Stomach (tissue), 9 donors: Measurements from ENCODE around the gene METTL17. TPM values are rescaled to one million over a fixed set of nuclear protein-coding genes. Genes with fewer than 3 reads are reported as not detected.

Experiments used
- DNase-seq, 2 donors: peaks; one replicate each; pipeline versions ENCODE4 v3.0.0 to v3.0.0-alpha.2; 2013 to 2019
- H3K27ac ChIP-seq, 5 donors: fragments of 200-600 bp in 4 of 5; sonication (generic) in 4 of 5; one replicate each; pipeline ENCODE4 v1.5.1; 2013 to 2019; ENCODE audit warnings: mild to moderate bottlenecking in 1 of 5, moderate library complexity in 1 of 5
- H3K27me3 ChIP-seq, 3 donors: fragments of 200-600 bp; sonication (generic); one replicate each; pipeline ENCODE4 v1.5.1; 2017 to 2019; ENCODE audit warnings: mixed run types in 1 of 3
- H3K36me3 ChIP-seq, 4 donors: fragments of 200-600 bp; sonication (generic); 1 replicate in 3 of 4; 2 replicates in 1 of 4; pipeline ENCODE4 v1.5.1; 2016 to 2019
- H3K4me1 ChIP-seq, 4 donors: fragments of 200-600 bp; sonication (generic); one replicate each; pipeline ENCODE4 v1.5.1; 2016 to 2019
- H3K4me3 ChIP-seq, 4 donors: fragments of 200-600 bp; sonication (generic) in 3 of 4; one replicate each; pipeline ENCODE4 v1.5.1; 2016 to 2019; ENCODE audit warnings: mild to moderate bottlenecking in 1 of 4
- H3K9me3 ChIP-seq, 4 donors: fragments of 200-600 bp; sonication (generic); one replicate each; pipeline ENCODE4 v1.5.1; 2016 to 2019
- EP300 ChIP-seq: sonication (generic); formaldehyde crosslinking; IDR thresholded peaks from one replicate; pipeline ENCODE4 v1.6.1; 2017; ENCODE audit warnings: antibody characterized with exemption
- POLR2A ChIP-seq, 4 donors: fragments of 450-650 bp; IDR thresholded peaks; one replicate each; pipeline ENCODE4 v1.6.1; 2016; ENCODE audit warnings: antibody characterized with exemption in 4 of 4, control low read depth in 2 of 4, mild to moderate bottlenecking in 1 of 4, moderate library complexity in 1 of 4
- POLR2AphosphoS5 ChIP-seq, 3 donors: sonication (generic); formaldehyde crosslinking; IDR thresholded peaks; one replicate each; pipeline ENCODE4 v1.6.1; 2016; ENCODE audit warnings: antibody characterized with exemption in 3 of 3
- WGBS, 5 donors: extraction: QIAGEN DNeasy Blood & Tissue Kit in 3 of 5; methylation state at CpG; one replicate each; pipeline versions ENCODE4 v1.1.5 to v1.1.7; 2013 to 2018; 5-methylcytosine and 5-hydroxymethylcytosine counted together
- intact Hi-C: fragments of 100-400 bp; cut with DNase I; formaldehyde crosslinking; loops from one replicate; pipeline ENCODE4 v1.15.1; 2023; ENCODE audit warnings: low total_unique reads
- polyA plus RNA-seq, 3 donors: library from polyadenylated mRNA; stranded (reverse); fragments of 200-250 nt; gene quantifications; one replicate each; pipeline ENCODE4 v1.2.3, GENCODE V29; 2013
- total RNA-seq, 5 donors: library from RNA; depleted of rRNA; stranded (reverse); fragments of >200 nt; gene quantifications; one replicate each; pipeline versions ENCODE4 v1.1.0 to v1.2.3, GENCODE V29; 2014 to 2016
- TF ChIP-seq, protein P1 (sequence below), 7 experiments: fragments of 450-650 bp in 4 of 7; fragments of 200-600 bp in 3 of 7; sonication (generic) in 3 of 7; IDR thresholded peaks; one replicate each; pipeline ENCODE4 v1.5.1; 2016 to 2019; ENCODE audit warnings: antibody characterized with exemption in 7 of 7, control low read depth in 2 of 7, mild to moderate bottlenecking in 1 of 7
- donor health status: healthy with polysubstance abuse.
- donor health status: Bipolar disorder and iron deficiency.
- donor health status: healthy.

Gene METTL17
- total and polyA plus RNA-seq, 8 donors, result 31.8 to 304 (median 88.7) TPM

DNA sequence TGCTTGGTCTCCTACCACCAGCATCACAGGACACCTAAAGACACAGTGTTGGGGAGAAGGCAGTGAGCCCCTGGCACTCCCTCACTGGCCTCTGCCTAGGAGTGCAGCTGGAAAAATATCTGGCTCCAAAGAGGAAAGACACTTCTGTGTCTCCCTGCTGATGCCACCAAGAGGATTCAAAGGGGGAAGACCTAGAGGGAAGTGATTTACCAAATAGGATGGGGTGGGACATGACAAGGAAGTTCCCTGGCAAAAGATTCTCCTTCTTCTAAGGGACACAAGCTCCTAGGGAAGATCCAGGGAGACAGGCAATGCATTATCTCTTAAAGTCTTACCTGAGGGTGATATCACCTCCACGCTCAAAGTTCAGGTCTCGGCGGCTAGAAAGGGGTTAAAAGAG lies 29.0 kb downstream of the METTL17 start:
- intact Hi-C loops, result loop anchor here (10.0 kb wide), 1 partner anchor 66 kb away; no protein-coding TSS in a partner anchor
- Histone ChIP-seq H3K4me1 (peaks cover 0 to 42% (median 15%) of the 10 kb centered on the region in 4 donors), H3K9me3 (no peaks in the 10 kb centered on the region), H3K4me3 (no peak overlapping the region), H3K36me3 (peaks cover 34 to 59% (median 57%) of the 10 kb centered on the region in 4 donors), H3K27ac (no peak overlapping the region), H3K27me3 (no peaks in the 10 kb centered on the region)
- DNase-seq, result no peak
- 87 to 98% (median 93%) methylated on average over 3 of the region's 3 CpGs for WGBS, 5 donors
- no peak for TF ChIP-seq POLR2A (IDR thresholded peaks at IDR 0.05)
- no peak for TF ChIP-seq EP300
- no peak for TF ChIP-seq POLR2AphosphoS5 (IDR thresholded peaks at IDR 0.05)
- TF ChIP-seq, protein P1, sequence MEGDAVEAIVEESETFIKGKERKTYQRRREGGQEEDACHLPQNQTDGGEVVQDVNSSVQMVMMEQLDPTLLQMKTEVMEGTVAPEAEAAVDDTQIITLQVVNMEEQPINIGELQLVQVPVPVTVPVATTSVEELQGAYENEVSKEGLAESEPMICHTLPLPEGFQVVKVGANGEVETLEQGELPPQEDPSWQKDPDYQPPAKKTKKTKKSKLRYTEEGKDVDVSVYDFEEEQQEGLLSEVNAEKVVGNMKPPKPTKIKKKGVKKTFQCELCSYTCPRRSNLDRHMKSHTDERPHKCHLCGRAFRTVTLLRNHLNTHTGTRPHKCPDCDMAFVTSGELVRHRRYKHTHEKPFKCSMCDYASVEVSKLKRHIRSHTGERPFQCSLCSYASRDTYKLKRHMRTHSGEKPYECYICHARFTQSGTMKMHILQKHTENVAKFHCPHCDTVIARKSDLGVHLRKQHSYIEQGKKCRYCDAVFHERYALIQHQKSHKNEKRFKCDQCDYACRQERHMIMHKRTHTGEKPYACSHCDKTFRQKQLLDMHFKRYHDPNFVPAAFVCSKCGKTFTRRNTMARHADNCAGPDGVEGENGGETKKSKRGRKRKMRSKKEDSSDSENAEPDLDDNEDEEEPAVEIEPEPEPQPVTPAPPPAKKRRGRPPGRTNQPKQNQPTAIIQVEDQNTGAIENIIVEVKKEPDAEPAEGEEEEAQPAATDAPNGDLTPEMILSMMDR (IDR thresholded peaks at IDR 0.05), result no peak

DNA sequence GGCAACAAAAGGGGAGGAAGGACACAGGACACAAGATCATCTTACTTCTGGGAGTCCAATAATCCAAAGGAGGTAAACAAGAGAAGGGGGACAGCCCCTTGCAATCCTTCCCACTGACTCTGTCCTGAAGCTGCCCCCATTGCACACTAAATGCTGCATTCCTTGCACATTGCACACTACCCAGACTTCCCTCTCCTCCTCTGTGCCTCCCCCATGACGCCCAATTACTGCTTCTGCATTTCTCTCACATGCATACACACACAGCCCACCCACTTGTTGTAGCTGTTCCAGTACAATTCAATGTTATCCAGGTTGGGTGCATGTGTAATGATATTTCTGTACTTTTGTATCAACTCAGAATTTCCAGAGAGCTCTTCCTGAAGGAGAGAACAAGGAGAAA lies 29.6 kb downstream of the METTL17 start:
- no peak overlapping the region for H3K4me3 ChIP-seq
- no peak overlapping the region for H3K27ac ChIP-seq
- peaks cover 0 to 48% (median 20%) of the 10 kb centered on the region in 4 donors for H3K4me1 ChIP-seq
- TF ChIP-seq POLR2AphosphoS5 (IDR thresholded peaks at IDR 0.05), result no peak
- TF ChIP-seq EP300, result no peak
- TF ChIP-seq POLR2A (IDR thresholded peaks at IDR 0.05), result no peak
- TF ChIP-seq, protein P1 (IDR thresholded peaks at IDR 0.05), result no peak
- H3K9me3 ChIP-seq, result no peaks in the 10 kb centered on the region
- DNase-seq, result no peak
- H3K36me3 ChIP-seq, result peaks cover 34 to 59% (median 57%) of the 10 kb centered on the region in 4 donors
- WGBS, 5 donors, result 63 to 88% (median 76%) methylated on average over 1 of the region's 1 CpG
- no peaks in the 10 kb centered on the region for H3K27me3 ChIP-seq
- intact Hi-C loops, result loop anchor here (10.0 kb wide), 1 partner anchor 65 kb away; no protein-coding TSS in a partner anchor

DNA sequence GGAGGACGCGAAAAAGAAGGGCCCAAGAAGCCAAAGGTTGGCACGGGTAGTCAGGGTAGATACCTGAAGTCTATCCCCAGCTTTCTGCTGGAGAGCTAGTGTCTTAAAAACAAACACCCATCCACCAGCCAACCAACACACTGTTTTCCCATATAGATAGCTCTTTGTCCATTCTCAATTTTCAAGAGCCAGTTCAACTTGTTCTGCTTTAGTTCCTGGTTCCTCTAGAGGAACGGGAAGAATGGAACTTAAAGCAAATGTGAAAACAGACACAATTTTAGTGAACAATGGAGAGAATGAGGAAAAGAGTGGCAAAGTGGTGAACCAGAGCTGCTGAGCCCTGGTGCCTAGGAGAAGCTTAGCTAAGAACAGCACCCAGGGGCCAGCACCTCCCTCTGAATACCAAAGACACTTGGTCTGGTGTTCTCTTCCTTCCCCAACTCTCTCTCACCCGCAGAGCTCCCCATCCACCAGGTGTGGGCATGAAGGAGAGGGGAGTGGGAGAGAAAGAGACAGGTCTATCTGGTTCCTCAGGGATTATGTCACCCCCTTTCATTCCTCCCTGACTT lies 31.3 kb downstream of the METTL17 start:
- intact Hi-C loops, result no loop called here
- Histone ChIP-seq H3K4me1 (peaks cover 9 to 54% (median 31%) of the 10 kb centered on the region in 4 donors), H3K27me3 (peaks cover 0 to 14% (median 0%) of the 10 kb centered on the region in 3 donors), H3K27ac (peak overlapping the region in 1 of 5 donors; percentile 26), H3K36me3 (peaks cover 34 to 59% (median 57%) of the 10 kb centered on the region in 4 donors), H3K4me3 (no peak overlapping the region), H3K9me3 (no peaks in the 10 kb centered on the region)
- 71 to 86% (median 74%) methylated on average over 5 of the region's 5 CpGs for WGBS, 5 donors
- DNase-seq, result no peak
- no peak for TF ChIP-seq POLR2AphosphoS5 (IDR thresholded peaks at IDR 0.05)
- no peak for TF ChIP-seq POLR2A (IDR thresholded peaks at IDR 0.05)
- TF ChIP-seq, protein P1 (IDR thresholded peaks at IDR 0.05), result no peak
- no peak for TF ChIP-seq EP300

DNA sequence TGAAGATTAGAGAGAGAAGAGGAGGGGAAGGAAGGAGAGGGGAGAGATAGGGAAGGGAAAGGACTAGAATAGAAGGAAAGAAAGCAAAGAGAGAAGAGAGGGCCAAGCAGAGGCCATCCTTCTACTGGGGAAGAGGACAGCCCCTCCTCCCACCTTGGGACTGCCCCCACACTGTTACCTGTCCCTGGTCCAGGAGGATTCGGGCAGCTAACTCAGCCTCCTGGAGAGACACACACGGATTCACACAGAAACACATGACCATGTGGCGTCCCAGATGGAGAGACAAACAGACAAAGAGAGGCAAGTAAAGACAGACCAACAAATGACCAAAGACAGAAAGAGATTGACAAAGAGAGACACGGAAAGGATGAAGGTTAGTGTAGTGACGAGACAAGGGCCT lies 32.9 kb downstream of the METTL17 start:
- intact Hi-C loops, result no loop called here
- H3K4me3 ChIP-seq, result peak overlapping the region in 3 of 4 donors; percentile 84 to 90 (median 89)

More for the DNA sequence above, 32.9 kb downstream of the METTL17 start:
- Histone ChIP-seq H3K9me3 (no peaks in the 10 kb centered on the region), H3K36me3 (peaks cover 29 to 48% (median 46%) of the 10 kb centered on the region in 4 donors), H3K4me1 (peaks cover 12 to 63% (median 39%) of the 10 kb centered on the region in 4 donors), H3K27ac (peak overlapping the region in 3 of 5 donors; percentile 86 to 91 (median 91)), H3K27me3 (peaks cover 0 to 14% (median 0%) of the 10 kb centered on the region in 3 donors)
- 80 to 84% (median 83%) methylated on average over 5 of the region's 5 CpGs for WGBS, 5 donors
- no peak for DNase-seq
- no peak for TF ChIP-seq POLR2A (IDR thresholded peaks at IDR 0.05)
- TF ChIP-seq EP300, result no peak
- TF ChIP-seq POLR2AphosphoS5 (IDR thresholded peaks at IDR 0.05), result no peak
- TF ChIP-seq, protein P1 (IDR thresholded peaks at IDR 0.05), result no peak
